ENCODE measurements around the gene C10orf53.

C10orf53 gene

DNA sequence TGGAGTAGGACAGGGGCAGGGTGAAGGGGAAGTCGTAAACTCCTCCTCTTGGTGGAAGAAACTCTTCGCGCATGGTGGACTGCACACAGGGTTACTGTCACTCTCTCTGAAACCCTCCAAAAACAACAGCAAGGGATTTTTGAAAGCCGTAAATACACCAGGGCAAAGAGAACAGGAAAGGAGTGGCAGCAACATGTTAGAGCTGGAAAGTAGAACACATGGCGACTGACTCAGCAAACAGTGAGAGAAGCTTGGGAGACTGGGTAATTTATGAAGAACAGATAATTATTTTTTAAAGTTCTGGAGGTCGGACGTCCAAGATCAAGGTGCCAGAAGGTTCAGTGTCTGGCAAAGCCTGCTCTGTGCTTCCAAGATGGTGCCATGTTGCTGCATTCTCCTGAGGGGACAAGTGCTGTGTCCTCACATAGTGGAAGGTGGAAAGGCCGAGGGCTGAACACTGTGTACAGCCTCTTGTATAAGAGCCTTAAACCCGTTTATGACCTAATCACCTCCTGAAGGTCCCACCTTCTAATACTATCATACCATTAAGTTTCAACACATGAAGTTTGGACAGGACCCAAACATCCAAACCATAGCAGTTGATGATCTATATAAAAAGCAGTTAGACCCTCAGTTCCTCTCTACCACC, 22.5 kb upstream of the C10orf53 start:
- H3K9me3 ChIP-seq (ENCODE audit: insufficient read depth, low read length, severe bottlenecking): peaks cover 7% of the 10 kb centered on the region
- no peak overlapping the region for H3K9ac ChIP-seq (ENCODE audit: low read depth, low read length)
- TF ChIP-seq, protein P1, sequence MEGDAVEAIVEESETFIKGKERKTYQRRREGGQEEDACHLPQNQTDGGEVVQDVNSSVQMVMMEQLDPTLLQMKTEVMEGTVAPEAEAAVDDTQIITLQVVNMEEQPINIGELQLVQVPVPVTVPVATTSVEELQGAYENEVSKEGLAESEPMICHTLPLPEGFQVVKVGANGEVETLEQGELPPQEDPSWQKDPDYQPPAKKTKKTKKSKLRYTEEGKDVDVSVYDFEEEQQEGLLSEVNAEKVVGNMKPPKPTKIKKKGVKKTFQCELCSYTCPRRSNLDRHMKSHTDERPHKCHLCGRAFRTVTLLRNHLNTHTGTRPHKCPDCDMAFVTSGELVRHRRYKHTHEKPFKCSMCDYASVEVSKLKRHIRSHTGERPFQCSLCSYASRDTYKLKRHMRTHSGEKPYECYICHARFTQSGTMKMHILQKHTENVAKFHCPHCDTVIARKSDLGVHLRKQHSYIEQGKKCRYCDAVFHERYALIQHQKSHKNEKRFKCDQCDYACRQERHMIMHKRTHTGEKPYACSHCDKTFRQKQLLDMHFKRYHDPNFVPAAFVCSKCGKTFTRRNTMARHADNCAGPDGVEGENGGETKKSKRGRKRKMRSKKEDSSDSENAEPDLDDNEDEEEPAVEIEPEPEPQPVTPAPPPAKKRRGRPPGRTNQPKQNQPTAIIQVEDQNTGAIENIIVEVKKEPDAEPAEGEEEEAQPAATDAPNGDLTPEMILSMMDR (IDR thresholded peaks at IDR 0.05; ENCODE audit: borderline replicate concordance, extremely low read depth, low read length, poor library complexity, severe bottlenecking): no peak
- TF ChIP-seq EZH2 (IDR thresholded peaks at IDR 0.05; ENCODE audit: borderline replicate concordance, low read depth, low read length, severe bottlenecking): no peak
- H3K27me3 ChIP-seq (ENCODE audit: insufficient read depth, low read length, poor library complexity): no peaks in the 10 kb centered on the region
- ATAC-seq (ENCODE audit: insufficient read depth, low read depth): no peak
- no peaks in the 10 kb centered on the region for H3K4me1 ChIP-seq (ENCODE audit: insufficient read depth, low read length)
- H2AFZ ChIP-seq (ENCODE audit: low read depth, low read length): no peak overlapping the region
- no peaks in the 10 kb centered on the region for H3K36me3 ChIP-seq (ENCODE audit: insufficient read depth, low read length)
- no peak overlapping the region for H3K4me3 ChIP-seq (ENCODE audit: low read depth in 1 of 2, low read length in 2 of 2)
- no peak overlapping the region for H3K27ac ChIP-seq (ENCODE audit: low read length)
- no peak for DNase-seq
- H3K4me2 ChIP-seq (ENCODE audit: insufficient read depth, low read length): no peak overlapping the region
- no peaks in the 10 kb centered on the region for H3K79me2 ChIP-seq (ENCODE audit: insufficient read depth, low read length)
- H4K20me1 ChIP-seq (ENCODE audit: insufficient read depth, low read length): no peaks in the 10 kb centered on the region

DNA sequence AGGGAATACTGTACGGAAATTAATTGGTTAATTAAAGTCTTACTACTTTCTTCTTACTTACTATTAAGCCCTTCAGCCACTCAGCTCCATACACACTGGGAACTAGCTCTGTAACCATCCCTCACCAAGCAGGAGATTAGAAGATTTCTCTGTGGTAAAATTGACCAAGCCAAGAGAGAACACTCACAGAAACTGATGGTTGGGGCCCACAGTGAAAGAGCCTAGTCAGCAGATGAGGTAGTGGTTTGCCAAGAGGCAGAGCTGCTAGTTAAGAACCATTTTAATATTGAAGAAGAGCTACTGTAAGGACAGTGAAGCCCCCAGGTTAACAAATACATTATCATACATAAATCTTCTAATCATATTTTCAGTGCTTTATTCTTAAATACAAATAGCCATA, 21.8 kb upstream of the C10orf53 start:
- no peaks in the 10 kb centered on the region for H3K27me3 ChIP-seq (ENCODE audit: insufficient read depth, low read length, poor library complexity)

DNA sequence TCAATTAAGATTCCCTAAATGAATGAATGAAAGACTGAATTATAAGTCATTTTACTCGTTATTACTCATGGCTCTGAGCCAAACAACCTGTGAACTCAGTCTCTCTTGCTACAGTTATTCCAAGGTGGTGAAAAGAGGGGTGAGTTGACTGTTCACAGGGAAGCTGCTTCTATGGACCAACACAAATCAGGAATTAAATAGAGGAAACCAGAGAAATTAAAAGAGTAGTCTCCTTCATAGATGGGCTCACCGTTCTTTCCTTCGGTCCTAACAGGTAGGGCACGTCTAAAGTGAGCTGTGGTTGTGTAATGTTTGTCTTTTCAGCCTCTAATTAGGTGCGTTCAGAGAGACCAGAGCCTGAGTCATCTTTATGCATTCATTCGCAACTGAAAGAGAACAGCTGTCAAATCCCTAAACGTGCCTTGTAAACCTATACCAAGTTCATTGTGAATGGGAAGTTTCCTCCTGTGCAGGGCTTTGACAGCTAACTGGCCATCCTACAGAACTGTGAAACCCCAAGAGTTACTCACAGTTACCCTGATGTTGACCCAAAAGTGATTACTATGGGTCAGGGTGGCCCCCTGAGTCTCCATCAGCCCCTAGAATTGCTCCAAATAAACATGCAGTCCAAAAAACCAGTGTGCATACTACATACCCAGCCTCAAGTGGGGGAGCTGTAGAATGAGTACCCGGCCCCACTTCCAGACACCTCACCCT, 18.2 kb upstream of the C10orf53 start:
- ATAC-seq (ENCODE audit: insufficient read depth, low read depth) (no peak), DNase-seq (no peak)
- H3K9me3 ChIP-seq (ENCODE audit: insufficient read depth, low read length, severe bottlenecking): peaks cover 7% of the 10 kb centered on the region
- no peak overlapping the region for H3K4me2 ChIP-seq (ENCODE audit: insufficient read depth, low read length)
- H3K9ac ChIP-seq (ENCODE audit: low read depth, low read length): no peak overlapping the region
- no peaks in the 10 kb centered on the region for H3K79me2 ChIP-seq (ENCODE audit: insufficient read depth, low read length)
- H3K4me1 ChIP-seq (ENCODE audit: insufficient read depth, low read length): no peaks in the 10 kb centered on the region
- no peaks in the 10 kb centered on the region for H4K20me1 ChIP-seq (ENCODE audit: insufficient read depth, low read length)
- no peak overlapping the region for H3K4me3 ChIP-seq (ENCODE audit: low read depth in 1 of 2, low read length in 2 of 2)
- H3K27me3 ChIP-seq (ENCODE audit: insufficient read depth, low read length, poor library complexity): no peaks in the 10 kb centered on the region
- no peaks in the 10 kb centered on the region for H3K36me3 ChIP-seq (ENCODE audit: insufficient read depth, low read length)
- TF ChIP-seq EZH2 (IDR thresholded peaks at IDR 0.05; ENCODE audit: borderline replicate concordance, low read depth, low read length, severe bottlenecking): no peak
- TF ChIP-seq, protein P1 (IDR thresholded peaks at IDR 0.05; ENCODE audit: borderline replicate concordance, extremely low read depth, low read length, poor library complexity, severe bottlenecking): no peak
- H2AFZ ChIP-seq (ENCODE audit: low read depth, low read length): no peak overlapping the region
- no peak overlapping the region for H3K27ac ChIP-seq (ENCODE audit: low read length)

More for the DNA sequence above, 21.8 kb upstream of the C10orf53 start:
- H3K4me3 ChIP-seq (ENCODE audit: low read depth in 1 of 2, low read length in 2 of 2): no peak overlapping the region
- no peak for TF ChIP-seq EZH2 (IDR thresholded peaks at IDR 0.05; ENCODE audit: borderline replicate concordance, low read depth, low read length, severe bottlenecking)
- TF ChIP-seq, protein P1 (IDR thresholded peaks at IDR 0.05; ENCODE audit: borderline replicate concordance, extremely low read depth, low read length, poor library complexity, severe bottlenecking): no peak
- no peak overlapping the region for H2AFZ ChIP-seq (ENCODE audit: low read depth, low read length)
- H3K4me2 ChIP-seq (ENCODE audit: insufficient read depth, low read length): no peak overlapping the region
- H3K27ac ChIP-seq (ENCODE audit: low read length): no peak overlapping the region
- no peak for ATAC-seq (ENCODE audit: insufficient read depth, low read depth)
- no peaks in the 10 kb centered on the region for H3K36me3 ChIP-seq (ENCODE audit: insufficient read depth, low read length)
- no peaks in the 10 kb centered on the region for H3K4me1 ChIP-seq (ENCODE audit: insufficient read depth, low read length)
- H4K20me1 ChIP-seq (ENCODE audit: insufficient read depth, low read length): no peaks in the 10 kb centered on the region
- no peaks in the 10 kb centered on the region for H3K79me2 ChIP-seq (ENCODE audit: insufficient read depth, low read length)
- no peak for DNase-seq
- peaks cover 7% of the 10 kb centered on the region for H3K9me3 ChIP-seq (ENCODE audit: insufficient read depth, low read length, severe bottlenecking)
- H3K9ac ChIP-seq (ENCODE audit: low read depth, low read length): no peak overlapping the region

Data from DND-41 (cell line).